PC-3 (cell line): ENCODE measurements around the gene DOCK10.

ENCODE experiments used
- EZH2 ChIP-seq: fragments of 300-600 bp; sonication (generic); IDR thresholded peaks from one replicate; pipeline ENCODE4 v1.6.1; 2017; ENCODE audit warnings: antibody characterized with exemption, mild to moderate bottlenecking, low read length; ENCODE audit not compliant: unreplicated experiment
- TF ChIP-seq, protein P1 (sequence below): fragments of 300-600 bp; sonication (generic); conservative IDR thresholded peaks from 2 replicates; pipeline ENCODE4 v1.5.1; 2017; ENCODE audit warnings: antibody characterized with exemption, low read depth, mild to moderate bottlenecking, low read length

DNA sequence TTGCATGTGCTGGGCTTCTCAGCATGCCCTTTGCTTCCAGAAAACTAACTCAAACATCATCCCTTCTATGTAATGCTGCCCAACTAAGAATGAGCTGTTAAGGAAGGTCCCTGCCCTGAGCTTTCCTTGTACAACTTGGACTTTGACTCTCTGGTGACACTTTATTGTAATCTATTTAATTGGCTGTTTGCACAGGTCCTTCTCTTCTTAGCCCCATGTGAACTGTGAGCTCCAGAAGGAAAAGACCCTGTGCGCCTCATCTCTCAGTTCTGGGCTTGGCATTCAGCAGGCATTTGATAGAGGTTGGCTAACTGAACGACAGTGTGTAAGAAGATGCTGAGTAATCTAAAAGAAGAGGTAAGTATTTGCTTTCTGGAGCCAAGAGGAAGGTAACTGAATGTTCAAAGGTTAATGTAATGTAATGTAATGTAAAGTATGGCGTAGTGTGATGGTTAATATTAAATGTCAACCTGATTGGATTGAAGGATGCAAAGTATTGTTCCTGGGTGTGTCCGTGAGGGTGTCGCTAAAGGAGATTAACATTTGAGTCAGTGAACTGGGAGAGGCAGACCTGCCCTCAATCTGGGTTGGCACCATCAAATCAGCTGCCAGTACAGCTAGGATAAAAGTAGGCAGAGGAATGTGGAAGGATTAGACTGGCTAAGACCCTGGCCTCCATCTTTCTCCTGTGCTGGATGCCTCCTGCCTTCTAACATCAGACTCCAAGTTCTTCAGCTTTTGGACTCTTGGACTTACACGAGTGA, 265.3 kb downstream of the DOCK10 start:
- TF ChIP-seq, protein P1, sequence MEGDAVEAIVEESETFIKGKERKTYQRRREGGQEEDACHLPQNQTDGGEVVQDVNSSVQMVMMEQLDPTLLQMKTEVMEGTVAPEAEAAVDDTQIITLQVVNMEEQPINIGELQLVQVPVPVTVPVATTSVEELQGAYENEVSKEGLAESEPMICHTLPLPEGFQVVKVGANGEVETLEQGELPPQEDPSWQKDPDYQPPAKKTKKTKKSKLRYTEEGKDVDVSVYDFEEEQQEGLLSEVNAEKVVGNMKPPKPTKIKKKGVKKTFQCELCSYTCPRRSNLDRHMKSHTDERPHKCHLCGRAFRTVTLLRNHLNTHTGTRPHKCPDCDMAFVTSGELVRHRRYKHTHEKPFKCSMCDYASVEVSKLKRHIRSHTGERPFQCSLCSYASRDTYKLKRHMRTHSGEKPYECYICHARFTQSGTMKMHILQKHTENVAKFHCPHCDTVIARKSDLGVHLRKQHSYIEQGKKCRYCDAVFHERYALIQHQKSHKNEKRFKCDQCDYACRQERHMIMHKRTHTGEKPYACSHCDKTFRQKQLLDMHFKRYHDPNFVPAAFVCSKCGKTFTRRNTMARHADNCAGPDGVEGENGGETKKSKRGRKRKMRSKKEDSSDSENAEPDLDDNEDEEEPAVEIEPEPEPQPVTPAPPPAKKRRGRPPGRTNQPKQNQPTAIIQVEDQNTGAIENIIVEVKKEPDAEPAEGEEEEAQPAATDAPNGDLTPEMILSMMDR, result no peak
- TF ChIP-seq EZH2, result no peak
